ENCODE data around the gene MAP1LC3B.

The MAP1LC3B gene

GRCh38 chr16:87395181-87395842, 3.2 kb downstream of the MAP1LC3B start:
- TF ChIP-seq CREB1 (IDR thresholded peaks at IDR 0.05; ENCODE audit: low read depth) (no peak), REST (IDR thresholded peaks at IDR 0.05; ENCODE audit: low read depth) (no peak), MAX (IDR thresholded peaks at IDR 0.05) (no peak), TCF12 (IDR thresholded peaks at IDR 0.05; ENCODE audit: low read depth) (no peak), FOXM1 (IDR thresholded peaks at IDR 0.05; ENCODE audit: borderline replicate concordance, low read depth) (no peak), USF1 (IDR thresholded peaks at IDR 0.05) (no peak), YY1 (IDR thresholded peaks at IDR 0.05; ENCODE audit: low read depth) (no peak), TAF1 (IDR thresholded peaks at IDR 0.05; ENCODE audit: low read depth) (no peak), EP300 (IDR thresholded peaks at IDR 0.05; ENCODE audit: borderline replicate concordance) (no peak), TEAD4 (IDR thresholded peaks at IDR 0.05) (no peak), NFIC (IDR thresholded peaks at IDR 0.05) (no peak), RAD21 (IDR thresholded peaks at IDR 0.05; ENCODE audit: low read depth) (no peak), EGR1 (IDR thresholded peaks at IDR 0.05) (no peak), ZBTB7A (IDR thresholded peaks at IDR 0.05; ENCODE audit: low read depth) (no peak), CEBPB (IDR thresholded peaks at IDR 0.05) (no peak)

- no peak for TF ChIP-seq USF1 (IDR thresholded peaks at IDR 0.05)
- no peak for TF ChIP-seq YY1 (IDR thresholded peaks at IDR 0.05; ENCODE audit: low read depth)
- no peak for TF ChIP-seq EP300 (IDR thresholded peaks at IDR 0.05; ENCODE audit: borderline replicate concordance)
- TF ChIP-seq MAX (IDR thresholded peaks at IDR 0.05), result no peak
- no peak for TF ChIP-seq TEAD4 (IDR thresholded peaks at IDR 0.05)
- TF ChIP-seq ZBTB7A (IDR thresholded peaks at IDR 0.05; ENCODE audit: low read depth), result no peak
- no peak for TF ChIP-seq TCF12 (IDR thresholded peaks at IDR 0.05; ENCODE audit: low read depth)
- TF ChIP-seq NFIC (IDR thresholded peaks at IDR 0.05), result no peak
- TF ChIP-seq FOXM1 (IDR thresholded peaks at IDR 0.05; ENCODE audit: borderline replicate concordance, low read depth), result no peak
These were observed 12.9 kb downstream of the MAP1LC3B start for GRCh38 chr16:87404764-87405625.

DNA sequence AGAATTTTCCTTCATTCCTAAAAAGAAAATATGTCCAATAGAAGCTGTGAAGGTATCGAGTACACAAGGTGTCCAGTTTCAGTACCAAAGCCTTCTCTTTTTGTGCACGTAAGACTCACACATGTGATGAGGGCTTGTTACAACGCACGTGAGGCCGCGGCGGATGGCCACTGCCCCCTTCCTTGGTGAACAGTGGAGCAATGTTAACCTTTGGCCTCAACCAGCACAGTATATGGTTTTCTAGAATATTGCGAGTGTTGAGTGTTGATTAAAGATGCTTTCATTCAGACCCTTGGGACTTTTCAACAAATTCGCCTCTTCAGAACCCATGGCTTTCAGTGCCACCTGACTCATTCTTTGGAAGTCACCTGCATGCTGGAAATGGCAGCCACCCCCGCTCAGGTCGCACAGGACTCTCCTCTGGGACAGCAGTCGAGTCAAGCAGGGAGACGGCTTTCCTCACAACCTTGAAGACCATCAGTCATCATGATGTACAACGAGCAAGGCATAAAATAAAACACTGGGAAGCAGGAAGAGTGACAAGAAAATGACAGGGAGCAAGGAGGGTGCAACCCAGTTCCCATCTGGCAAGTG, 14.5 kb downstream of the MAP1LC3B start:
- TF ChIP-seq CEBPB (IDR thresholded peaks at IDR 0.05) (no peak), ZBTB7A (IDR thresholded peaks at IDR 0.05; ENCODE audit: low read depth) (no peak), TCF12 (IDR thresholded peaks at IDR 0.05; ENCODE audit: low read depth) (no peak), CREB1 (IDR thresholded peaks at IDR 0.05; ENCODE audit: low read depth) (no peak), RAD21 (IDR thresholded peaks at IDR 0.05; ENCODE audit: low read depth) (no peak), YY1 (IDR thresholded peaks at IDR 0.05; ENCODE audit: low read depth) (no peak), EGR1 (IDR thresholded peaks at IDR 0.05) (no peak), FOXM1 (IDR thresholded peaks at IDR 0.05; ENCODE audit: borderline replicate concordance, low read depth) (no peak), REST (IDR thresholded peaks at IDR 0.05; ENCODE audit: low read depth) (no peak), USF1 (IDR thresholded peaks at IDR 0.05) (no peak), TAF1 (IDR thresholded peaks at IDR 0.05; ENCODE audit: low read depth) (no peak)

- no peak for TF ChIP-seq USF1 (IDR thresholded peaks at IDR 0.05)
- TF ChIP-seq FOXM1 (IDR thresholded peaks at IDR 0.05; ENCODE audit: borderline replicate concordance, low read depth), result no peak
- TF ChIP-seq MAX (IDR thresholded peaks at IDR 0.05), result no peak
- no peak for TF ChIP-seq REST (IDR thresholded peaks at IDR 0.05; ENCODE audit: low read depth)
- no peak for TF ChIP-seq ZBTB7A (IDR thresholded peaks at IDR 0.05; ENCODE audit: low read depth)
- TF ChIP-seq TEAD4 (IDR thresholded peaks at IDR 0.05), result no peak
- TF ChIP-seq RAD21 (IDR thresholded peaks at IDR 0.05; ENCODE audit: low read depth), result no peak
- TF ChIP-seq CREB1 (IDR thresholded peaks at IDR 0.05; ENCODE audit: low read depth), result no peak
- TF ChIP-seq EGR1 (IDR thresholded peaks at IDR 0.05), result no peak
- TF ChIP-seq YY1 (IDR thresholded peaks at IDR 0.05; ENCODE audit: low read depth), result no peak
- TF ChIP-seq CEBPB (IDR thresholded peaks at IDR 0.05), result no peak
- no peak for TF ChIP-seq NFIC (IDR thresholded peaks at IDR 0.05)
- TF ChIP-seq EP300 (IDR thresholded peaks at IDR 0.05; ENCODE audit: borderline replicate concordance), result no peak
- TF ChIP-seq TAF1 (IDR thresholded peaks at IDR 0.05; ENCODE audit: low read depth), result no peak
These were observed 15.5 kb downstream of the MAP1LC3B start for GRCh38 chr16:87407511-87408112.

Measured in Ishikawa (cell line).